Middle frontal gyrus (tissue), 1 donor: ENCODE data around the gene ABCG1.

Experiments
- DNase-seq: peaks from one replicate; pipeline ENCODE4 v3.0.0-alpha.2; 2015; ENCODE audit warnings: low spot score; ENCODE audit errors: extremely low spot score

The ABCG1 gene

DNA sequence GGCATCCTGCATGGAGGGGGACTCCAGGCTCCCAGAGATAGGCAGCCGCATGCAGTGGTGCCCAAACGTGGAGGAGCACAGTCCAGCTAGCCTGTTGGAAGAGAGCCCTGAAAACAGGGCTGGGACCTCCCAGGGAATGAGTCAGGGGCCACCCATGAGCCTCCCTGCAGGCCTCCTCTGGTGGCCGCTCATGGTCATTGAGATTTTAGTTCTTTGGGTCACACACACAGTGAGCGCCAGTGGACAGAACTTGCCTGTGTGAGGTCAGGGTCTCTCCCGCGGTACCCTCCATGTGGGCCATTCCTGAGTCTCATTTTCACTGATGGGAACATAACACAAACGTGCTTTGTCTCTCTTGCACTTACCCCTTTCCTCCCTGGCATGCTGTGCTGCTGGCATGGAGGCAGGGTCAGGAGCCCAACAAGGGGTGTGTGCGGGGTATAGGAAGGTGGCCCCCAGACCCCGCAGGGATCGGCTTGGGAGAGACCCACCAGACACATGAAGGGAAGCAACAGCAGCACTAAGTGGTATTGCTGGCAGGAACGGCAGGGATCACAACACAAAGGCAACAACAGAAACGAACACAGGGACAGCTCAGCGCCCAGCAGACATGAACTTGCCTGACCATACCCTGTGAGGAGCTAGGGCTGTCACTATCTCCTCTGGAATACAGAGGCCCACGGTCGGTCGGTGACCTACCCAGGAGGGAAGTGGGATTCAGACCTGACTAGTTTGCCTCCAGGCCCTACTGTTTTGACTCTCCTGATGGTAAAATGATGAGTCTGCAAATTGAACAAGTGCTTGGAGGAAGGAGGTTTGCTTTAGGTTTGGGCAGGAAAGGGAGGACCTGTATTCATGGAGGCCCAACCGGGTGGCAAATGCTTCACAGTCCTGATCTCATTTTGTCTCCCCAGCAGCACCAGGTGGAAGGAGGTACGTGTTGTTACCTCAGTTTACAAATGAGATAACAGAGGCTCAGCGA, 31.8 kb downstream of the ABCG1 start:
- no peak for DNase-seq

DNA sequence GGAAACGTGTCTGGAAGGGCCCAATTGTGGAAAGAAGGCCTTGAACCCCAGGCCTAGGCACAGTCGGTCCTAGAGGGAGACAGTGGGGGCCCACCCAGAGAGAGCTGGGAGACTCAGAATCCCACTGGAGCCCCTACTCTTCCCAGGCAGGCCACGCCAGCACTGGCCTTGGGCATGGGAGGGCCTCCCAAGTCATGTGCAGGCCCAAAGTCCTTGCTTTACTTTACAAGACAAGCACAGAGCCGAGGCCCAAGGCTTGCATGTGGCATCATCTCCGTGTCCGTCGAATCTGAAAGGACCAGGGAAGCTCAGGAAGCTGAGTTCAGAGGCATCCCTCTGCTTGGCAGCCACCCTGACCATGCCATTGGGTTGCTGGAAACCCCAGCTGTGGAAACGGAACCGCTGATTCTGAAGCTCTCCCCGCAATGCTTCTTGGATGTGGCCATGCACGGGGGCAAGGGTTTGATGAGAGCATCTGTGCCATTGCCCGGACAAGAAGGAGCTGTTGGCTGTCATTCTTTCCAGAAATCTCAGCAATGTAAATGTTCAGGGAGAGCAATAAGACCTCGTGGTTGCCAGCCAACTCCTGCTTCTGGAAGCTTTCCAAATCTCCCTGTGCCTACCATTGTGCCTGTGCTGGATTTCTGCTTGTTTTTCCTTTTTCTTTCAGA, 32.8 kb downstream of the ABCG1 start:
- no peak for DNase-seq

DNA sequence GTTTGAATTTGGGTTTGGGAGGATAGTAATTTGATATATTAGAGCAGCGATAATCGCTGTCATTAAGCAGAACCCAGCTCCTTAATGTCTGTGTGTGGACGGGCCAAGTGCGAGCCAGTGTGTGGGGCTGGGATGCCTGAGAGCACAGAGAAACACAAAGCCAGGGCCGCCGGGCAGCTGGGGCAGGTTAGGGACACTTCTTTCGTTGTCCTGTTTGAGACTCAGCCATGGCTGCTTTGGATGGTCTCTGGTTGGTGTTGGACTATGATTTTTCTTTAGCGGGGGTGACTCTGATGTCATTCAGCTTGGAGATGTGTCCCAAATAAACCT, 33.4 kb downstream of the ABCG1 start:
- DNase-seq = no peak

DNA sequence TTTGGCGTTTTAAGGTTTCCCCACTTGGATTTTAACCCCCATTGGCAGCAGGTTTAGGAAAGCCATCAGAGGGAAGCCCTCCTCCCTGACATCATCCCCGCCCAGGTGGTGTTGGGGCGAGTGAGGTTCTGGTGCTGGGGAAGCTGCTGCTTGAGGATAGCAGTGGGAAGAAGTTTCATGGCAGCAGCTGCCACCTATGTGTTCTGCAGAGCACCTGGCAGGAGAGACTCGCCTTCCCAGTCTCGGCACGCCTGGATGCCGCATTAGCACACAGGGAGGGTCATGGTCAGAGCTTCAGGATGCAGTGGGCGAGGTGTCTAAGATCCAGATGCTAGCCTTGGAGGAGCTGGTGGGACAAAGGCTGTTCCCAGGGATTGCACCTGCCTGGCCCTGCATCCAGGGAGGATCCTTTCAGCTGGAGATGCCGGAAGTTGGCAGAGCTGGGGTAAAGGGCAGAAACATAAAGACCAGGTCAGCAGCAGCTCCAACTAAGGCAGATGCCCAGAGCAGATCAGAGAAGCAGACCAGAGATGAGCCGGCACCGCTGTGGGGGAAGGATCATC, 33.9 kb downstream of the ABCG1 start:
- DNase-seq = no peak

DNA sequence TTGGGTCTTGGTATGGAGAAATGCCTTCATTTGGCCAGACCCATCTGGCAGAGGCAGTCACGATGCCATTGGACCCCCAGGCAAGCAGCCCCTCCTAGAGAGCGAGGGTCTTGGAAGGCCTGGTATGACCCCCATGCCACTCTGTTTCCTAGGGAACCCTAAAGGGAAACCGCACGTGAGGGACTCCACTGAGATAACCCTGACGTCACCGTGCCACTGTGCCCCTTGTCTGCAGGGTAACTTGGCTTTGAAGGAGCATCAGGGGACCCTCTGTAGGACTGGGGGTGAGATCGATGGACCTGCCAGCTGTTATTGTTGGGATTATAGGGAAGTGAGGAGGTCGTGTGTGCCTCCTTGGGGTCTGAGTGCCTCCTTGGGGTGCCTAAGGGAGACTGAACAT, 34.5 kb downstream of the ABCG1 start:
- DNase-seq = no peak

DNA sequence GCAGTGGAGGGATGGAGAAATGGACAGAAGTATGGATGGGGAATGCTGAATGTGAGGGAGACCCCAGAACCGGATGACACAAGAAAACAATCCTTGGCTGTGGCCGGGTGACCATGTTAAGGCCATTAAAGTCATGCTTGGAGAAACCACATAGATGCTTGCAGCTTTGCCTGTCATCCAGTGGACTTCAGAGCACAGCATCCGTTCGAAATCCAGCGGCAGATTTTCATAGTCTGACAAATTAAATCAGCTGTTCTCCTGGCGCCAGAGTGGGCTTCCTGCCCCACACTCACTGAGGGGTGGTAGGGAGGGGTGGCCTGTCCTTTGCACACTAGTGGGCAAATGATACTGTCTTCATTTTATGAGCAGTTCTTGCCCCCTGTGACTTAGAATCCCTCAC, 35.1 kb downstream of the ABCG1 start:
- DNase-seq = no peak

DNA sequence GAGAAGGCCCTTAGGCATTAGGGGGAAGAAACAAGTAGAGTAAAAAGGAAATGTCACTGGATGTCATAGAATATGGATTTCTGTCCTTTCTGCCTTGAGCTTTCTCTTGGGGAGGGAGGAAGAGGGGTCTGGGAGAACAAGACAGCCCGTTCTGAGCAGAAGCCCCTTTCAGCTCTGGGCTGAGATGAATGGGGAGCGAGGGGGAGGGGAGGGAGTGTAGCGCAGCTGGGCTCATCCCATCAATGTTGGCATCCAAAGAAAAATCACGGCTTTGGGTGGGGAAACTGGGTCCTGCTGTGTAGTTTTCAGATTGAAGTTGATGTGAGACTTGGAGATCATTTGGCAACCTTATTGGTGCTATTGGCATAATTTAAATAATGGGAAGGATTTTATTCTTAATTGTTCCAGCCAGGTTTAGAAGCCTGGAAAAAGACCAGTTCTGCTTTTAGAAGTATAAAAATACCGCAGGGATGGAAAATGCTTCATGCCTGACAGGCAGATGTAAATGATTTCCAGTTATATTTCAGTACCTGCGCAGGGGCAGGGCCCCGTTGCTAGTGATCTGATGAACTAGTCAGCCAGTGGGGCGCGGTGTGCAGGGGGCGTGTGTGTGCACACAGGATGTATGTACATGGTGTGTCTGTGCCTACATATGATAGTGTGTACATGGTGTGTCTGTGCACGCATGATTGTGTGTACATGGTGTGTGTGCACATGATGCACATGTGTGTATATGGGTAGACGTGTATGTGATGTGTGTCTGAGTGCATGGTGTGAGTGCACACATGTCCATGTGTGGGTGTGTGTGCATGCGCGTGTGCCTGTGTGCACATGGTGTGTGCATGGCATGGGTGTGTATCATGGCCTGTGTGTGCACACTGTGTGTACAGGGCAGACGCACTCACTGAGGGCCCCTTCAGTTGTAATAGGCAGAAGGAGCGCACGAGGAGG, 36.0 kb downstream of the ABCG1 start:
- no peak for DNase-seq

DNA sequence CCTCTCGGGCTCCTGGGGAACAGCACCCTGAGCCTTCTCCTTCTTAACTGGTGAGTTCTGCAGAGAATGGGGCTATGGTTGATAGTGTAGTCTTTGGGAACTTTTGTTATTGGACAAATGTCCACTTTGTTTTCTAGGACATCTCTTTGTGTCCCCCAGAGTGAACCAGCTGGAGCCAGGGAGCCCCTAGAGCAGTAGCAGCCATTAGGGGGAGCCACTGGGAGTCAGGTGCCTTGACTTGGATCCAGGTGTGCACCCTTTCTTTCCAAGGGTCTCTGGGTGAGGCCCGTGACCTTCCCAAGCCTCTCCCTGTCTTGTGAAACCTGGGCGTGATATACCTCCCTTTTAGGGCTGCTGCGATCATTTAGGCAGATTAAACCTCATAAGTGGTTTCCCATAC, 36.9 kb downstream of the ABCG1 start:
- no peak for DNase-seq

DNA sequence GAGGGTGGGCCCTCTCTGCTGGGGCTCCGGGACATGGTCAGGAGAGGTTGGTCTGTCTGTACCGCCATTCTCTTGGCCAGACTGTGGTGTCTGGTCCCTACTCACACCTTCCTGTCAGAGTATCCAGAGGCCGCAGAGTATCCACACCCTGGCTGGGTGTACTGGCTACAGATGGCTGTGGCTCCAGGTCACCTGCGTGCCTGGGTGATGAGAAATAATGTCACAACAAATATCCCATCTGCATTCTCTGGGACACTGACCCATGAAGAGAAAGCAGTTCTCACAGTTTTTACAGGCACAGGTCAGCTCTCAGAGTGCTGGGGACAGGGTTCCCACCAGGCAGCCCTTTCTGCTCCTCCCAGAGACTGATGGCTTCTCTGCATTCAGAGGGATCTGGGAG, 37.4 kb downstream of the ABCG1 start:
- DNase-seq = no peak

DNA sequence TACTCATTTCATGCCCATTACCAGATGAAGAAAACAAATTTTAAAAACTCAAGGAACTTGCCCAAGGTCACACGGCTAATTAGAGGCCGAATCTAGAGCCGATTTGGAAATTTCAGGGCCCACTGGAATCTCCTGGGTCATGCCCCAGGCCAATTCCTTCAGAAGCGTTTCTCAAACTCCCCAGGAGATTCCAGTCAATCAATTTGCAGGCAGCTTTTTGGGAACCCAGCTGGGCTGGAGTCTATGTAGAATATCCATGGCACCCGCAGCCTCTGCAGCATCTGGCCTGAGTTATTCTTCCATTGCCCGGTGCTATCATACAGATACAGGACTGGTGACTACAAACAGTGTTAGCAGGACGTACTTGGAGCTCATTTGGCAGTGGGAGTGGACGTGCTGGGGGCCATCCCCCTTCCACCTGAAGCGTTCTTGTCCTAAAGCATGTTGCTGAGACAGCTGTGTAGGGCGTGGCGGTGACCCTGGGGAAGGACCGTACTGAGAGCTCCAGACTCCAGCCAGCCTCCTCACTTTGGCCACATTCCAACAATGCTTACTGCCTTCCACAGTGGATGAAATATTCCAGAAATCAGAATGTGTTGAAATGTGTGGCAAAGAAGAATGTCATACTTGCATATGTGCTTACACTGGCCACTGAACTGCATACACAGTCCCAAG, 38.3 kb downstream of the ABCG1 start:
- no peak for DNase-seq

DNA sequence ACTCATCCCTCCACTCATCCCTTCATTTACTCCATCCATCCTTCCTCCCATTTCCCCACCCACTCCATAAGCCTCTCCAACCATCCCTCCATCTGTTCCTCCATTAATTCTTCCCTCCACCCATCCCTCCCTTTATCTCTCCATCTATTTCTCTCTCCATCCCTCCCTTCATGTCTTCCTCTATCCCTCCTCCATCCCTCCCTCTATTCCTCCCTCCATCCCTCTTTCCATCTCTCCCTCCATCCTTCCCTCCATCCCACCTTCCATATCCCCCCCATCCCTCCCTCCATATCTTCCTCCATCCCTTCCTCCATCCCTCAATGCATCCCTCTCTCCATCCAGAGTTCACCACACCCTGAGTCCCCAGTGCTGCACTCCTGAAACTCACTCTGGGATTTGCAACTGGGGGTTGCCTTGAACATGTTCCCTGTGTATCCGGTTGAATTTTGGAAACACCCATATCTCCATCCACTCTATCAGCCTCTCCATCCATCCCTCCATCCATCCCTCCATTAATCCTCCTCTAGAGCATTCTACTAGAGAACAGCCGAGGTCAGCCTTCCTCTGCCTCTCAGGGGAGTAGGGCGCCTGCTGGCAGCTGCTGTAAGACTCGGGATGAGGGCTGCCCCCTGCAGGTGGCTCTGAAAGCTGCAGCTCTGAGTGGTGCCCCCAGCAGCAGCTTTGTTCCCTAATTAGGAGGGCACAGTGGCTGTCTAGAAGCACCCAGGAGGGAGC, 39.4 kb downstream of the ABCG1 start:
- no peak for DNase-seq

DNA sequence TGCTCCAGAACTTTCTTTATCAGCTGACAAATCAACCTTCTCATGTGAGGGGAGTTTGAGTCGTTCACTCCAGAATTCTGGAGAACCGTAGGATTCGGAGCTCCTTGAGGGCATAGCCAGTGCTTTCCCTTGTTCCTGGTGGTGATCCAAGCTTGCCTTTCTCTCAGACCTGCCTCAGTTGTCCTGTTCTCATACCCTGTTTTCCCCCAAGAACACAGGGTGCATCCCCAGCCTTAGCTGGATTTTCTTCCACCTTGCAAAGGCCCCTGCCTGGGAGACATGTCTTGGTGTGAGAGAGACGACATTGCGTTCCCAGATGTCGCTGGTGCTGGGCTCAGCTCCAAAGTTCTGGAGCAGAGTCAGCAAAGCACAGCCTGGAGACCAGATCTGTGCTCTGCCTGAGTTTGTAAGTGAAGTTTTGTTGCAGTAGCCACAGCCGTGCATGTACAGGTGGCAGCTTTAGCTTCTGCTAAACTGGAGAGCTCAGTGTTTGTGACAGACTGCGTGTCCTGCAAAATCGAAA, 40.0 kb downstream of the ABCG1 start:
- DNase-seq = no peak

DNA sequence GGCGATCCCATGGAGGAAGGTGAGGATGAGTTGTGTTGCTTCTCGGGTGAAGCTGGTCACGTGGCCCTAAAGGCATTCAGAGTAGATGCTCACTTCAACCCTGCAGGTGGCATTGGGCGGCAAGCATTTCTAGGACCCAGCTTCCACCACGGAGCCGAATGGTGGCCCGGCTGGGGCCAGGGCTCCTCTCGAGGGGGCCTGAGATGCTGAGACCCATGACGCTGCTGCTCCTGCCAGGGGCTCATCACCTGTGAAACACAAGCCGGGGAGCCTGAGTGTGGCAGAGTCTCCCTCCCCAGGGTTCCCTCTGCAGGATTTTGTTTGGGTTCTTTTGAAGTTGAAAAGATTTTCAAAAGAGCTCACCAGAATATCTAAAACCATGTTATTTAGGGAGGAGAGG, 41.2 kb downstream of the ABCG1 start:
- DNase-seq = no peak

DNA sequence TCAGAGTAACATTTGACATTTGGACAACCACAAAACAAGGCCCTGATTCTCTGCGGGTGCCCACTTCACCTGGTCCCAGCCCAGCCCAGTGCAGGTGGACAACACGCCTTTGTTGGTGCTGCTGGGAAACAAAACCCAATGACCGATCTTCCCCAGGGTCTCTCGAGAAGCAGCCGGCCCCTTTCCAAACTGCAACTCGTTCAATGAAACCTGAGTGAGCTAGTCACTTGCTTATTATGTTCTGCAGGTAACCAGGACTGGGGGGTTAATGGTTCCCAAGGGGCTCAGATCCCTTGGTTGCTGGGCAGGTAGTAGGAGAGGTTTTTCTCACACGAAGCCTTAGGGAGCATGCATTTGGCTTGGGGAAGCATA, 42.9 kb downstream of the ABCG1 start:
- DNase-seq = no peak

DNA sequence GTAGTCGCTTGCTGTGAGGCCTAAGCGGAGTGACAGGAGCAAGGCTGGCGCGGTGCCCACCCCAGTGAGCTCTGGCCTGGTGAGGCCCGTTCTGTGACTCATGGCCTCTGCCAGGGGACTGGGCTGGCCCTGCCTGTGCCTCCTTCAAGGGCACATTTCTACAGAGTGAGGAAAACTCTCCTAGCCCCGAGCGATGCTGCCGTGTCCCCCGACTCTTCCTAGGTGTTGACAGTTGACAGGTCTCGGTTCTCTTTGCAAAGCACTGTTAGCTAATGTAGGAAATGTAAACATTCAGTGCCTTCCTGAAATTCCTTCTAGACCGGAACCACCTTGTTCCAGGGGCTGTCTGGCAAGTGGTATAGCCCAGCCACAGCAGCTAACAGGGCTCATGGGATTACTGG, 43.9 kb downstream of the ABCG1 start:
- DNase-seq = no peak

DNA sequence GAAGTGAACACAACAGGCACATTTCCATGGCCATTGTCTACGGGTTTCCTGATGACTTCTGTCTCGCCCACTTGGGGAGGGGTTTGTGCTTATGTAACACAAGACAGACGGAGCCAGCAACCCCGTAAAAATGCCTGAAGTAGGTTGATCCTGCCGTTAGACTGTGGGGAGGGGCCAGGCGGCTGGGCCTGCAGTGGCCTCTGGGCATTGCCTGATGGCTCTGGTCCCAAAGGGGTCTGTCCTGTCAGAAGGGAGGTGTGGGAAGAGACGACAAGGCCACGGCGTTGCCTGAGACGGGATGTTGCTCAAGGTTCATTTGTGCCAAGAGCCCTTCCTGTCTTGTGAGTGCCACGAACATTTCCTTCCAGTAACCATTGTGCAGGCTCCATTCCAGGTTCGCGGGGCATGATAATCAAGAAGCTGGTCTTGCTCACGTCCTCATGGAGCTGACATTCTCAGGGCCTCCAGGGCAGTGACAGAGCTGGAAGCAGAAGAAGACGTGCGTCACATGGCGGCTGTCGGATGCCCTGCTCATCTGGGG, 44.7 kb downstream of the ABCG1 start:
- DNase-seq = no peak

DNA sequence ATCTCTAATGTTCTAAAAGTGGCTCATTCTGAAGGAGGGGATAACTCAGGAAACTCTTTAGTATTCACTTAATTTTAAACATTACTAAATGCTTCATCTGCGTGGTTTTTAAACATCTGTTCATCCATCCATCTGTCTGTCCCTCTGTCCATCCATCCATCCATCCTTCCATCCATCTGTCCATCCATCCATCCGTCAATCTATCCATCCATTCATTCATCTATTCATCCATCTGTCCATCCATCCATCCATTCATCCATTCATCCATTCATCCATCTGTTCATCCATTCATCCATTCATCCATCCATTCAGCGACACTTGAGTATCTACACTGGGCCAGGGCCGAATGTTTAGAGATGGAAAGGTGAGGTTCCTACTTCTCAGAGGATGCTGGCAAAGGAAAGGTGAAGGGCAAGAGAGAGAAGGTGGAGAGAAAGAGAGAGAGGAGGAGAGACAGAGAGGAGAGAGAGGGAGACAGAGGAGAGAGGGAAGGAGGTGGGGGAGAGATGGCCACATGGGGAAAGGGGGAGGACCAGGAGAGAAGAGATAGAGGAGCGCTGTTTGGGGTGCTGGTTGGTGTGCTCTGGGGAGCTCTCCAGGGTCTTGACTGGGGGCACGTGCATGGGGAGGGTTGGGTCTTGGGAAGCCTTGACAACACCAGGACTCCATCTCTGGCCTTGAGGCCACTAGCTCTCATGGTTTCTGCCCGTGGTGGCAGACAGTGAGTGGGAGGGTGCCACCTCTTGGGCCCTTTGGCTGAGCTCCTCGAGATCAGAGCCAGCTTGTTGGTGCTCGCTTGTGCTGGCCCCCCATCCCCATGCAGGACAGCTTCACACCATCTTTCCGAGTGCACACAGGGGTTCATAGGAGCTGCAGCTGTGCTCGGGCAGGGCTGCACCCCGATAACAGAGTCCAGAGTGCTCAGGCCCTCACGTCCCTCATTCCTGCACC, 45.6 kb downstream of the ABCG1 start:
- DNase-seq = no peak

DNA sequence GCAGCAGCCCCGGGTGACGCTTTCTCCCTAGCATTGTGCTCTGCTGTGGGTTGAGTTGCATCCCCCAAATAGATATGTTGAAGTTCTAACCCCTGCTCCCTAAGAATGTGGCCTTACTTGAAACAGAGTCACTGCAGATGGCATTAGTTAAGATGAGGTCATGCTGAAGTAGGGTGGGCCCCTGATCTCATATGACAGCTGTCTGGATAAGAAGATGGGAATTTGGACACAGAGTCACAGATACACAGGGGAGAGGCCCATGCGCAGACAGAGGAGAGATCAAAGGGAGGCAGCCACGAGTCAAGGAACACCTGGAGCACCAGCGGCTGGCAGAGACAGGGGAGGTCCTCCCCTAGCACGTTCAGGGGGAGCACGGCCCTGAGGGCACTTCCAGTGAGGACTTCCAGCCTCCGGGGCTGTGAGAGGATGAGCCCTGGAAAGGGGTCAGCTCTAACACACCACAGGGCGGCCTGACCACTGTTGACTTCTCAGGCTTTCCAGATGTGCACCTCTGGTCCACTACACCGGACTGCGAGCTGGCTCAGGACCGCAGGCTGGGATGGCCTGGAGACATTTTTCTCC, 46.4 kb downstream of the ABCG1 start:
- no peak for DNase-seq
